K562 treated with DMSO at 1 percent for 24 hours (cell line): ENCODE data around the gene ATAD3A. TPM values are rescaled to one million over a fixed set of nuclear protein-coding genes. Genes with fewer than 3 reads are reported as not detected.

ENCODE experiments used
- total RNA-seq: library from RNA; unstranded; fragments of 300-600 nt; gene quantifications from 2 replicates; pipeline ENCODE4 v1.2.3, GENCODE V29; 2022; ENCODE audit warnings: low read depth; ENCODE audit not compliant: insufficient read depth

The ATAD3A gene
- total RNA-seq: 93.9 and 102 TPM in 2 replicates

GRCh38 chr1:1511533-1512285 lies at the start of gene ATAD3A:
Gene ATAD3A, plus strand, starts transcription at chr1:1512162. Its CDS starts 107 bp downstream, at chr1:1512269.

GRCh38 chr1:1471389-1472052 lies 40.4 kb upstream of the ATAD3A start, which contains the start of gene ATAD3B:
Gene ATAD3B, plus strand, starts transcription at chr1:1471765. Its CDS starts 120 bp downstream, at chr1:1471885.

GRCh38 chr1:1540090-1540817 lies 28.3 kb downstream of the ATAD3A start, which contains the start of gene TMEM240:
Gene TMEM240, minus strand, starts transcription at chr1:1540624. Its CDS starts 278 bp downstream, at chr1:1540346.

GRCh38 chr1:1574721-1575537 lies 63.0 kb downstream of the ATAD3A start, which contains the start of gene SSU72:
Gene SSU72, minus strand, starts transcription at chr1:1574863. Its CDS starts 306 bp downstream, at chr1:1574557.

Other genes starting within 250 kb of the ATAD3A start
- gene UBE2J2, start 238.3 kb upstream of the ATAD3A start, total RNA-seq: 114 and 118 TPM in 2 replicates
- 3.8 TPM in 2 replicates for gene SCNN1D, start 231.7 kb upstream of the ATAD3A start, total RNA-seq
- 52.1 and 55.0 TPM in 2 replicates for gene ACAP3, start 204.2 kb upstream of the ATAD3A start, total RNA-seq
- gene PUSL1, start 203.6 kb upstream of the ATAD3A start, total RNA-seq: 69.9 and 85.1 TPM in 2 replicates
- gene INTS11, start 187.5 kb upstream of the ATAD3A start, total RNA-seq: 216 and 263 TPM in 2 replicates
- 45.4 and 53.2 TPM in 2 replicates for gene CPTP, start 187.4 kb upstream of the ATAD3A start, total RNA-seq
- 0.57 and 0.95 TPM in 2 replicates for gene TAS1R3, start 180.9 kb upstream of the ATAD3A start, total RNA-seq
- gene DVL1, start 162.7 kb upstream of the ATAD3A start, total RNA-seq: 103 and 116 TPM in 2 replicates
- gene MXRA8, start 153.6 kb upstream of the ATAD3A start, total RNA-seq: 13.8 and 17.2 TPM in 2 replicates
- gene AURKAIP1, start 137.0 kb upstream of the ATAD3A start, total RNA-seq: 342 and 344 TPM in 2 replicates
- 98.9 and 121 TPM in 2 replicates for gene CCNL2, start 112.8 kb upstream of the ATAD3A start, total RNA-seq
- 141 and 157 TPM in 2 replicates for gene MRPL20, start 104.9 kb upstream of the ATAD3A start, total RNA-seq
- gene ANKRD65, start 90.9 kb upstream of the ATAD3A start, total RNA-seq: not detected in 2 replicates
- gene VWA1, start 76.5 kb upstream of the ATAD3A start, total RNA-seq: 22.4 and 26.0 TPM in 2 replicates
- gene ATAD3C, start 62.5 kb upstream of the ATAD3A start, total RNA-seq: 0.24 TPM in 1 of 2 replicates, not detected in the other
- gene ATAD3B, start 40.4 kb upstream of the ATAD3A start, total RNA-seq: 24.3 and 26.9 TPM in 2 replicates
- gene TMEM240, start 28.5 kb downstream of the ATAD3A start, total RNA-seq: 2.1 and 3.4 TPM in 2 replicates
- gene SSU72, start 62.7 kb downstream of the ATAD3A start, total RNA-seq: 207 and 208 TPM in 2 replicates
- 7.3 and 8.3 TPM in 2 replicates for gene FNDC10, start 88.0 kb downstream of the ATAD3A start, total RNA-seq
- gene MIB2, start 103.3 kb downstream of the ATAD3A start, total RNA-seq: 79.7 and 89.3 TPM in 2 replicates
- 0.78 and 2.0 TPM in 2 replicates for gene MMP23B, start 120.0 kb downstream of the ATAD3A start, total RNA-seq
- 45.9 and 49.0 TPM in 2 replicates for gene CDK11B, start 146.8 kb downstream of the ATAD3A start, total RNA-seq
- 66.2 and 69.4 TPM in 2 replicates for gene SLC35E2B, start 180.6 kb downstream of the ATAD3A start, total RNA-seq
- 55.0 and 69.4 TPM in 2 replicates for gene CDK11A, start 212.2 kb downstream of the ATAD3A start, total RNA-seq